ENCODE measurements around the gene SLC44A4.
"Not testable (repeated sequence)": the region's sequence is repeated elsewhere in the genome, so short reads cannot be mapped to it uniquely, and the experiment has no call there.

SLC44A4 gene

GRCh38 chr6:31878726-31879125 is at the start of gene SLC44A4:
SLC44A4 (minus strand) TSS chr6:31878997; CDS start chr6:31878980, 17 bp downstream.
- in situ Hi-C loops (cut with HindIII; ENCODE audit: low sequenced_read_pairs), result no loop called here

DNA sequence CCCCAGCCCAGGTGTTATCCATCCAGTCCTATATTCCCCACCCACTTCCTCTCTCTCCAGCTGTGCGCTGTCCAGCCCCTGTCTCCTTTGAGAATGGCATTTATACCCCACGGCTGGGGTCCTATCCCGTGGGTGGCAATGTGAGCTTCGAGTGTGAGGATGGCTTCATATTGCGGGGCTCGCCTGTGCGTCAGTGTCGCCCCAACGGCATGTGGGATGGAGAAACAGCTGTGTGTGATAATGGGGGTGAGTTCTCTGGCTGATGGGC is 49.8 kb upstream of the SLC44A4 start:
- in situ Hi-C loops (cut with HindIII; ENCODE audit: low sequenced_read_pairs), result no loop called here

- in situ Hi-C loops (cut with HindIII; ENCODE audit: low sequenced_read_pairs), result no loop called here
Measured at GRCh38 chr6:31927863-31928671, 49.3 kb upstream of the SLC44A4 start.

DNA sequence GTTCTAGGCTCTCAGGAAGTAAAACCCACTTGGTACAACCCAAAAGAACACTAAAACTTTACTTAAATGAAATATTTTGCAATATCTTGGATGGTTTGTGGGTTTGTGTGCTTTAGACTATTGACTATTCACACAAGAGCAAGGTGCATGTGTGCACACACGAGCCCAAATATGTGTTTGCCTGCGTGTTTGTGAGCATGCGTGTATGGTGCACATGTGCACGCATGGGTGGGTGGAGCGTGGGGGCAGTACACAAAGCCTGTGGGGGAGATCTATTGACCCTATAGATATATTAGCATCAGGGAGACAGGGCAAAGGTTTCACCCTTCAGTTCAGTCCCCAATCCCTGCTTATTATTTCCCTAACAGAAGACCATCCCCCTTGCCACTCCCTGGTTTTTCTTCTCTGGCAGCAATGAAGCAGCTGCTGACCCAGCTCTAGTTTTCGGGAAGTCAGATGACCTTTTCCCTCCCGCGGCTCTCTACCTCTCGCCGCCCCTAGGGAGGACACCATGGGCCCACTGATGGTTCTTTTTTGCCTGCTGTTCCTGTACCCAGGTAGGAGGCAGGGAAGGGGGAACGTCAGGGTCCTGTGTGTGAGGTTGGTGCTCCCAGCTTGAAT is 48.6 kb upstream of the SLC44A4 start, which contains the start of gene C2:
TSS of gene C2 (plus strand) at position 476 of the 621 bp plus-strand sequence. CDS start at position 512, 36 bp downstream.
- in situ Hi-C loops (cut with HindIII; ENCODE audit: low sequenced_read_pairs), result no loop called here

GRCh38 chr6:31922942-31923341 is 44.1 kb upstream of the SLC44A4 start:
- in situ Hi-C loops (cut with HindIII; ENCODE audit: low sequenced_read_pairs), result no loop called here

DNA sequence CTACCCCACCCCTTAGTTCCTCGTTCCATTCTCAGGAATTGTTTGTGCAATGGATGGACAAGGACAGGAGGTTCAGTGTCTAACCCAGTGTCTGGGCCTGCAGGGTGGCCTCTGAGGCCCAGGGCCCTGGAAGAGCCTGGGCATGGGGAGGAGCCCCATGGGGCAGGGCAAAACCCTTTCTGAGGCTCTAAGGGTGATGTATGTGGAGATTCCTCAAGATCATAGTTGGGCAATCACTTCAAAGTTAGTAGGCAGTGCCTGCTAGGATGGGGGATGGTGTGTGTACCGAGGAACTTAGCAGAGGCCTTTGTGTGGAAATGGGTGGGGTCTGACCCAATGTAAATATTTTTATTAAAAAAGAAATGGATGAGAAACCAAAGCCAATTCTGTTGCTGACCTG is 42.0 kb upstream of the SLC44A4 start:
- in situ Hi-C loops (cut with HindIII; ENCODE audit: low sequenced_read_pairs), result no loop called here

- in situ Hi-C loops (cut with HindIII; ENCODE audit: low sequenced_read_pairs), result no loop called here
Measured at GRCh38 chr6:31919624-31920303, 41.0 kb upstream of the SLC44A4 start.

- in situ Hi-C loops (cut with HindIII; ENCODE audit: low sequenced_read_pairs), result no loop called here
Measured at GRCh38 chr6:31918069-31918720, 39.4 kb upstream of the SLC44A4 start.

DNA sequence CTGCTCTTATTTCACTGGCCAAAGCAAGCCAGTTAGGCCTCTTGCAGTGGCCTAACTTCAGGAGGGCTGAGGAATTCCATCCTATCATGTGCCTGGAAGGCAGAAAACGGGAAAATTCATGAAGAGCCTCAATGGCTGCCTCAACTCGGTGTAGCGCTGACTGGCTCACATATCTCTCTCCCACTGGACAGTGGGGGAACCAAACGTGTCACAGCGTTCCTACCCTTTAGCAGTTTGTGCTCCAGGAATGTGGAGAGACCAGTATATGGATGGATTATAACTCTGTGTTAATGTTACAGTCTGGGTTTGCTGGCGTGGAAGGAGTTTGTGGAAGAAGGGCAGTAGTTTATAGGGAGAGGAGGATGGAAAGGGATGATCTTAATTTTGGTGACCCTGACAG is 37.0 kb upstream of the SLC44A4 start:
- in situ Hi-C loops (cut with HindIII; ENCODE audit: low sequenced_read_pairs), result no loop called here

DNA sequence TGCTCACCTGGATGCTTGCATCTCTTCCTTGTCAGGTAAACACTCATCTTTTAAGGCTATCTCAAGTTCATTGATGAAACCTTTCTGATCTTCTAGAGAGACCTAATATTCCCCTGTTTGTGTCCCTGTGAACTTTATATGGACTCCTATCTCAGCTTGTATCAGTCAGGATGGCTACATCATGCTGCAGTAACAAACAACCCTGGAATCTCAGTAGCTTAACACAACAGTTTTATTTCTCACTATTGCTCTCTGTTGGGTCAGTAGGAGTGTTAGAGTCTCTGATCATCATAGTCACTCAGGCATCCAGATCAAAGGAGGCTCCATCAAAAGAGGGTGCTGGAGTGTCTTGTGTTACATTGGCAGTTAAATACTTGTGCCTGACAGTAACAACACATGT is 36.6 kb upstream of the SLC44A4 start:
- in situ Hi-C loops (cut with HindIII; ENCODE audit: low sequenced_read_pairs), result no loop called here

DNA sequence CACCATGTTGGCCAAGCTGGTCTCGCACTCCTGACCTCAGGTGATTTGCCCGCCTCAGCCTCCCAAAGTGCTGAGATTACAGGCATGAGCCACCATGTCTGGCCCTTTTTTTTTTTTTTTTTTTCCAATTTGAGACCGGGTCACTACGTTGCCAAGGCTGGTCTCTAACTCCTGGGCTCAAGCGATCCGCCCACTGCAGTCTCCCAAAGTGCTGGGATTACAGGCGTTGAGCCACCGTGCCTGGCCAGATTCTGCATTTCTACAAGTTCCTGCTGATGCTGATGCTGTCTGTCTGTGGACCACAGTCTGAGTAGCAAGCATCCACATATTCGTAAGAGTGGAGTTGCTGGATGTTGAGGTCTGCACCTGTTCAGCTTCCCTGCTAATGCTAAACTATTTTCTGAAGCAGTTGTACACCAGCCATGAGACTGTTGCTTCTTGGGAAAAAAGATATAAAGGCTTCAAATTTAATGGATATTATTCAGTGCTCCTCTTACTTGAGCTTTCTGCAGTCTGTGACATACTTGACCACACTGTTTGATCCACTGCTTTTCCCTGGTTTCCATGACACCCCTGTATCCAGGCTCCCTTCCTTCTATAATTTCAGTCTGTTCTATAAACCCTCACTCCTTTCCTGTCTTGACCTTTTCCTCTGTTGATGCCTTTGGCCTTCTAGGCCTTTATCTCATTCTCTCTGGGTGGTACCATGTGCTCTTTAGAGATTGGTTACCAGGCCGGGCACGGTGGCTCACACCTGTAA is 33.2 kb upstream of the SLC44A4 start:
- in situ Hi-C loops (cut with HindIII; ENCODE audit: low sequenced_read_pairs), result no loop called here

- in situ Hi-C loops (cut with HindIII; ENCODE audit: low sequenced_read_pairs), result not testable (repeated sequence)
Measured at GRCh38 chr6:31909298-31909697, 30.5 kb upstream of the SLC44A4 start.

DNA sequence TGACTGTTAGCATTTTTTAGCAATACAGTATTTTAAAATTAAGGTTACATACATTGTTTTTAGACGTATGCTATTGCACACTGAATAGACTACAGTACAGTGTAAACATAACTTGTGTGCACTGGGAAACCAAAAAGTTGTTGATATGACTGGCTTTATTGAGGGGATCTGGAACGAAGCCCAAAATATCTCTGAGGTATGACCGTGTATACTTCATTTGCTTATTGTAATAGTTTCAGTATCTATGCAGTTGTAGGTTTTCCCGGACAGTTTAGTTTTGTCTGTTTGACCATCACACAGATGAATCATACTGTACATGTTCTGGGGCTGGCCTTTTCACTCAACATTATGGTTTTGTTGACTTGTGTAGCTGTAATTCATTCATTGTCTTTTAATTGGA is 30.0 kb upstream of the SLC44A4 start:
- in situ Hi-C loops (cut with HindIII; ENCODE audit: low sequenced_read_pairs), result no loop called here

DNA sequence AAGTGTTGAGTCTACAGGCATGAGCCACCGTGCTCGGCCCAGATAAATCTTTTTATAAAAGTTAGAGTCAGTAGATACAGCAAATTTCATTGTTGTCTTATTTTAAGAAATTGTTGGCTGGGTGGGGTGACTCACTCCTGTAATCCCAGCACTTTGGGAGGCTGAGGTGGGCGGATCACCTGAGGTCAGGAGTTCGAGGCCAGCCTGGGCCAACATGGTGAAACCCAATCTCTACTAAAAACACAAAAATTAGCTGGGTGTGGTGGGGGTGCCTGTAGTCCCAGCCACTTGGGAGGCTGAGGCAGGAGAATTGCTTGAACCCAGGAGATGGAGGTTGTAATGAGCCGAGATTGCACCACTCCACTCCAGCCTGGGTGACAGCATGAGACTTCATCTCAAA is 29.5 kb upstream of the SLC44A4 start:
- in situ Hi-C loops (cut with HindIII; ENCODE audit: low sequenced_read_pairs), result not testable (repeated sequence)

- in situ Hi-C loops (cut with HindIII; ENCODE audit: low sequenced_read_pairs), result no loop called here
Measured at GRCh38 chr6:31907158-31907813, 28.5 kb upstream of the SLC44A4 start.

GRCh38 chr6:31906727-31907126 is 27.9 kb upstream of the SLC44A4 start:
- in situ Hi-C loops (cut with HindIII; ENCODE audit: low sequenced_read_pairs), result not testable (repeated sequence)

GRCh38 chr6:31906122-31906521 is 27.3 kb upstream of the SLC44A4 start:
- in situ Hi-C loops (cut with HindIII; ENCODE audit: low sequenced_read_pairs), result no loop called here

DNA sequence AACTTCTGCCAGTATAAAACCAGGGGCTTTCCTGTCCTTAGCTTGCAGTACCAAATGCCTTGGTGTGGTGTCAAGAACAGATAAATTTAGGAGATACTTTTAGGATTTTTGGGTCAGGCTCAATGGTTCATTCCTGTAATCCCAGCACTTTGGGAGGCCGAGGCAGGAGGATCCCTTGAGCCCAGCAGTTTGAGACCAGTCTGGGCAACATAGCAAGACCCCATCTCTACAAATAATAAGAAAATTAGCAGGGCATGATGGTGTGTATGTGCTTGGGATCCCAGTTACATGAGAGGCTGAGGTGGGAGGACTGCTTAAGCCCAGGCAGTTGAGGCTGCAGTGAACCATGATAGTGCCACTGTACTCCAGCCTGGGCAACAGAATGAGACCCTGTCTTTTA is 26.2 kb upstream of the SLC44A4 start:
- in situ Hi-C loops (cut with HindIII; ENCODE audit: low sequenced_read_pairs), result no loop called here

GRCh38 chr6:31903957-31904356 is 25.2 kb upstream of the SLC44A4 start:
- in situ Hi-C loops (cut with HindIII; ENCODE audit: low sequenced_read_pairs), result no loop called here

DNA sequence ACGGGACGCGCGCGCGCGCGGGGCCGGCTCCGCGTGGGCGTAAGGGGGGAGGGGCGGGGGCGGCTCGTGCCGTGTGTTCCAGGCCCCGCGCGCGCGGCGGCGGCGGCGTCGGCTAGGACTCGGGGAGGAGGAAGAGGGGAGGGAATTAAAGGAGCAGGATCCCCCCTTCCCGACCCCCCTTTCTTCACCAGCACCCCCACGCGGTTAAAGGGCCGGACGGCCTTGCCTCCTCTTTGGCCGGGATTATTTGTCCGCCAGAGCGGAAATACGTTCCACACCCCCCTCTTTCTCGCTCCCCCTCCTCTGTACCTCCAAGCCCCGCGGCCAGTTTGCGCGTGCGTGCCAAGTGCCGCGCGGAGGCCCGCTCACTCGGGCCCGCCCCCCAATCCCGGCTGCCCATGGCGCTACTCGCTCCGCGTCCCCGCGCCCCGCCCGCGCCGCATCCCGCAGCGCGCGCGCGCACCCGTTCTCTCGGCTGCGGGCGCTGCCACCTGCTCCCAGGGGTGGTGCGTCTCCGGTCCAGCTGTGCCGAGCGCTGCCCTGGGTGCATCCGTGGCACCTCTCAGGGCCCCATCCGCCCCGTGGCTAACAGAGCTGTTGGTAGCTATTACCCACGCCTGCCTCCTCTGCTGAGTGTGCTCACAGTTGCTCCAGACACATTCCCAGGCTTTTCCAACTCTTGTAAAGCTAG is 23.3 kb upstream of the SLC44A4 start, which contains the start of gene ZBTB12:
TSS of gene ZBTB12 (minus strand) at position 134 of the 691 bp plus-strand sequence. CDS start 781 bp downstream, outside the sequence.
- in situ Hi-C loops (cut with HindIII; ENCODE audit: low sequenced_read_pairs), result no loop called here
